HCT116 (cell line): Measurements from ENCODE around the gene TP63. TPM values are rescaled to one million over a fixed set of nuclear protein-coding genes. Genes with fewer than 3 reads are reported as not detected.

ENCODE experiments used
- ATAC-seq: fragments of 200-7000 bp; cut with Tn5 transposase; 2 replicates; pipeline ENCODE4 v1.9.1; 2020; ENCODE audit warnings: mild to moderate bottlenecking, moderate library complexity
- BruUV-seq: library from RNA; stranded (reverse); fragments of 400-500 nt; replicated peaks from 2 replicates; lab custom pipeline; 2021; lab: Mats Ljungman, UMichigan
- CTCF ChIA-PET: fragments of 300-600 bp; sonication (Branson Sonifier 250); formaldehyde crosslinking; loops from one replicate; lab custom pipeline; 2021; ENCODE audit warnings: antibody characterized with exemption; lab: Charles Lee
- POLR2A ChIA-PET: fragments of 300-600, 350-600 bp; sonication (Branson Sonifier 250); formaldehyde crosslinking; loops from one replicate; lab custom pipeline; 2021; ENCODE audit warnings: antibody characterized with exemption; lab: Charles Lee
- RAD21 ChIA-PET, 2 experiments: fragments of 300-600 bp; sonication (Branson Sonifier 250); formaldehyde crosslinking; loops; one replicate each; lab custom pipeline; 2023; ENCODE audit warnings: low total read pairs in 2 of 2; ENCODE audit not compliant: uncharacterized antibody in 2 of 2, unreplicated experiment in 2 of 2, low non-redundant PET in 1 of 2; lab: Charles Lee
- DNase-seq: peaks from one replicate; pipeline ENCODE4 v3.0.0-alpha.2; 2010; ENCODE audit warnings: low read depth, low spot score
- H2AFZ ChIP-seq: fragments of 200-600 bp; shearing (Covaris generic), sonication (generic); 2 replicates; pipeline ENCODE4 v1.6.1; 2017; ENCODE audit warnings: low read depth, mixed run types, mixed read lengths, antibody characterized with exemption, low read length; ENCODE audit not compliant: poor library complexity, severe bottlenecking
- H3K27ac ChIP-seq: 2 replicates; pipeline ENCODE4 v1.5.1; 2012; ENCODE audit warnings: low read depth, low read length
- H3K27me3 ChIP-seq: fragments of 200-600 bp; sonication (generic); 2 replicates; pipeline ENCODE4 v1.6.1; 2016; ENCODE audit warnings: mixed run types, low read length, mixed read lengths; ENCODE audit not compliant: insufficient read depth
- H3K36me3 ChIP-seq, 2 experiments: fragments of 200-500 bp in 1 of 2; fragments of 200-600 bp in 1 of 2; sonication (Bioruptor generic) in 1 of 2; sonication (generic) in 1 of 2; 2 replicates each; pipeline versions ENCODE4 v1.5.1 to v1.6.1; 2014 to 2016; ENCODE audit warnings: low read length in 2 of 2, inconsistent platforms in 1 of 2, mixed read lengths in 1 of 2, mixed run types in 1 of 2; ENCODE audit not compliant: insufficient read depth in 2 of 2, control insufficient read depth in 1 of 2
- H3K4me1 ChIP-seq, 2 experiments: fragments of 200-600 bp in 1 of 2; sonication (generic) in 1 of 2; 2 replicates each; pipeline versions ENCODE4 v1.5.1 to v1.6.1; 2012 to 2017; ENCODE audit warnings: low read length in 2 of 2, inconsistent platforms in 1 of 2, mild to moderate bottlenecking in 1 of 2, mixed read lengths in 1 of 2, mixed run types in 1 of 2, moderate library complexity in 1 of 2; ENCODE audit not compliant: insufficient read depth in 2 of 2, control insufficient read depth in 1 of 2
- H3K4me2 ChIP-seq: fragments of 200-600 bp; sonication (generic); 2 replicates; pipeline ENCODE4 v1.6.1; 2017; ENCODE audit warnings: mixed run types, low read length, mixed read lengths
- H3K4me3 ChIP-seq, 2 experiments: fragments of 200-600 bp in 1 of 2; sonication (generic) in 1 of 2; replicated peaks in 1 of 2; 2 replicates each; pipeline ENCODE4 v1.5.1; 2011 to 2016; ENCODE audit warnings: low read length in 2 of 2, control low read depth in 1 of 2, low read depth in 1 of 2, mild to moderate bottlenecking in 1 of 2, mixed read lengths in 1 of 2, mixed run types in 1 of 2
- H3K79me2 ChIP-seq: fragments of 200-600 bp; sonication (generic); 2 replicates; pipeline ENCODE4 v1.6.1; 2017; ENCODE audit warnings: mild to moderate bottlenecking, mixed run types, low read length, moderate library complexity, mixed read lengths; ENCODE audit not compliant: insufficient read depth
- H3K9ac ChIP-seq: fragments of 200-600 bp; sonication (generic); 2 replicates; pipeline ENCODE4 v1.6.1; 2016; ENCODE audit warnings: low read length, mixed read lengths
- H3K9me2 ChIP-seq: fragments of 200-600 bp; sonication (generic), shearing (Covaris generic); 2 replicates; pipeline ENCODE4 v1.6.1; 2017; ENCODE audit warnings: mixed run types, mild to moderate bottlenecking, moderate library complexity; ENCODE audit not compliant: insufficient read depth
- H3K9me3 ChIP-seq, 2 experiments: fragments of 200-500 bp in 1 of 2; fragments of 200-600 bp in 1 of 2; sonication (Bioruptor generic) in 1 of 2; sonication (generic) in 1 of 2; 2 replicates each; pipeline ENCODE4 v1.6.1; 2014 to 2017; ENCODE audit warnings: low read length in 2 of 2, mixed read lengths in 2 of 2, inconsistent platforms in 1 of 2, low read depth in 1 of 2, mild to moderate bottlenecking in 1 of 2, mixed run types in 1 of 2, moderate library complexity in 1 of 2; ENCODE audit not compliant: control insufficient read depth in 1 of 2, insufficient read depth in 1 of 2
- H4K20me1 ChIP-seq: fragments of 200-600 bp; sonication (generic), shearing (Covaris generic); 2 replicates; pipeline ENCODE4 v1.6.1; 2017; ENCODE audit warnings: mixed run types, mild to moderate bottlenecking, moderate library complexity; ENCODE audit not compliant: insufficient read depth
- CEBPB ChIP-seq: IDR thresholded peaks from 2 replicates; pipeline ENCODE4 v1.6.1; 2012; ENCODE audit warnings: low read depth
- EZH2 ChIP-seq: fragments of 200-600 bp; sonication (generic); IDR thresholded peaks from 2 replicates; pipeline ENCODE4 v1.6.1; 2017; ENCODE audit warnings: antibody characterized with exemption, mixed run types
- FOSL1 ChIP-seq: IDR thresholded peaks from 2 replicates; pipeline ENCODE4 v1.6.1; 2012; ENCODE audit warnings: low read depth
- JUND ChIP-seq: IDR thresholded peaks from 2 replicates; pipeline ENCODE4 v1.6.1; 2012
- POLR2A ChIP-seq: IDR thresholded peaks from 2 replicates; pipeline ENCODE4 v1.7.0; 2011; ENCODE audit warnings: borderline replicate concordance; ENCODE audit not compliant: insufficient read depth, insufficient read length; ENCODE audit errors: extremely low read depth
- POLR2AphosphoS5 ChIP-seq: IDR thresholded peaks from 2 replicates; pipeline ENCODE4 v1.6.1; 2011; ENCODE audit warnings: mild to moderate bottlenecking, low read depth, low read length, moderate library complexity
- RAD21 ChIP-seq: IDR thresholded peaks from 2 replicates; pipeline ENCODE4 v1.6.1; 2012; ENCODE audit warnings: low read depth, mild to moderate bottlenecking
- SRF ChIP-seq: IDR thresholded peaks from 2 replicates; pipeline ENCODE4 v1.6.1; 2012; ENCODE audit warnings: low read depth
- TCF7L2 ChIP-seq: IDR thresholded peaks from 2 replicates; pipeline ENCODE4 v1.7.0; 2011; ENCODE audit warnings: borderline replicate concordance, inconsistent platforms; ENCODE audit not compliant: insufficient read depth, insufficient read length; ENCODE audit errors: extremely low read depth
- YY1 ChIP-seq: IDR thresholded peaks from 2 replicates; pipeline ENCODE4 v1.6.1; 2011; ENCODE audit warnings: low read length, low read depth, moderate library complexity, mild to moderate bottlenecking; ENCODE audit not compliant: insufficient replicate concordance; ENCODE audit errors: extremely low read depth
- ZFX ChIP-seq: fragments of 450-650 bp; IDR thresholded peaks from 2 replicates; pipeline ENCODE4 v1.6.1; 2017
- ZNF274 ChIP-seq: fragments of 200-500 bp; sonication (Bioruptor generic); IDR thresholded peaks from 2 replicates; pipeline ENCODE4 v1.6.1; 2014; ENCODE audit warnings: mild to moderate bottlenecking, low read depth, low read length, inconsistent platforms
- intact Hi-C: fragments of 100-400 bp; cut with micrococcal nuclease; formaldehyde crosslinking; loops from 2 replicates; pipeline ENCODE4 v1.10.0; 2022
- total RNA-seq: library from RNA; stranded (reverse); gene quantifications from one replicate; pipeline ENCODE4 v1.2.1, GENCODE V29; 2021; ENCODE audit not compliant: unreplicated experiment
- TF ChIP-seq, protein P1 (sequence below), 3 experiments: fragments of 200-600 bp in 1 of 3; sonication (generic) in 1 of 3; IDR thresholded peaks in 2 of 3; conservative IDR thresholded peaks in 1 of 3; 2 replicates each; pipeline ENCODE4 v1.5.1; 2012 to 2017; ENCODE audit warnings: low read depth in 2 of 3, low read length in 2 of 3, antibody characterized with exemption in 1 of 3, borderline replicate concordance in 1 of 3, control low read depth in 1 of 3, mild to moderate bottlenecking in 1 of 3, mixed read lengths in 1 of 3, mixed run types in 1 of 3, moderate library complexity in 1 of 3; ENCODE audit not compliant: insufficient read depth in 1 of 3
- TF ChIP-seq, protein P2 (sequence below): IDR thresholded peaks from 2 replicates; pipeline ENCODE4 v1.6.1; 2011; ENCODE audit warnings: mild to moderate bottlenecking, low read length, moderate library complexity; ENCODE audit not compliant: insufficient replicate concordance; ENCODE audit errors: extremely low read depth

TP63 gene
- total RNA-seq, 1 experiment from 2014 or later, result not detected

DNA sequence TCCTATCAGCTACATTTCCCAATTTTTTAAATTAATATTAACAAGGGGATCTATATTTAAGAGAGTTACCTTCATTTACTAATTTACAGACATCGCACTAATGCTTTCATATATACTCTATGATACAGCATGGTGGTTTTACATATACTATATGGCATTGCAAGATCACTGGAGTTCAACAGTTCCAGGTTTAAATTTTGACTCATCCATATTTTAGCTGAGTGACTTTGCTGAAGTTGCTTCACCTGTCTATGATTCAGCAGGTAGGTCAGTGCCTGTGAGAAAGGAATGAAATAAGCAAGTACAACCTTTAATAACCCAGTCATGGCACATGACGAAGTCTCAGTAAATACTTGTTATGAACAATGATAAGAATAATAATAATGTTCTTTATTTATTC lies 278.4 kb downstream of the TP63 start:
- H2AFZ ChIP-seq, result no peak overlapping the region
- no peaks in the 10 kb centered on the region for H3K79me2 ChIP-seq
- H3K9me3 ChIP-seq, result no peaks in the 10 kb centered on the region
- no peak overlapping the region for H3K4me2 ChIP-seq
- ChIA-PET POLR2A (no interaction called here), RAD21 (no interaction called here), CTCF (interaction anchor here (0.6 kb wide), 1 partner anchor 38 kb away, joined by 3 read pairs; no protein-coding TSS in a partner anchor)
- H3K4me1 ChIP-seq, result peaks cover 0 to 20% of the 10 kb centered on the region in 2 experiments; a peak in 2 of 4 replicates
- no peak for TF ChIP-seq TCF7L2
- TF ChIP-seq FOSL1, result 0 out of 2 replicates have a peak, but pooled peaks have one; percentile 19
- TF ChIP-seq JUND, result 0 out of 2 replicates have a peak, but pooled peaks have one; percentile 29
- TF ChIP-seq ZFX, result no peak
- TF ChIP-seq CEBPB, result peak; percentile 51; the same call in 1 of the 2 replicates
- BruUV-seq, result no TSS peak
- H3K27ac ChIP-seq, result no peak overlapping the region
- H3K27me3 ChIP-seq, result no peaks in the 10 kb centered on the region
- intact Hi-C loops, result no loop called here
- H4K20me1 ChIP-seq, result no peaks in the 10 kb centered on the region
- ATAC-seq (no peak), DNase-seq (no peak)
- no peak overlapping the region for H3K9ac ChIP-seq
- no peaks in the 10 kb centered on the region for H3K9me2 ChIP-seq
- no peak overlapping the region for H3K4me3 ChIP-seq
- no peaks in the 10 kb centered on the region for H3K36me3 ChIP-seq

DNA sequence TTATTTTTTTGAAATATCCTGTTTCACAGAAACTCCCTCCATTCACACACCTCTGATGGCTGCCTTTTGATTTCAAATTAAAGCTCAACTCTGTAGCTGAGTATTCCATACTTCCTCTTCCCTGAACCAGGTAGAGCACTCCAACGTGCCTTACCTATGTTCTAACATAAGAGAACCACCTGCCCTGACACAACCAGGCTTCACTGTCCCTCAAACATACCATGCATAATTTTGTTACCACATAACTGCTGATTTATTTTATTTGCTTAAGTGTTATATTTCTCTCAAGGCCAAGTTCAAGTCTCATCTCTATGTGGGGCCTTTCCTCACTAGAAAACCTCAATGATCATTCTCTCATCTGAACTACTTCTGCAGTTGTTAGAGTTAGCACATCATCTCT lies 279.8 kb downstream of the TP63 start:
- no peak for DNase-seq
- Histone ChIP-seq H3K9me2 (no peaks in the 10 kb centered on the region), H3K27ac (no peak overlapping the region), H3K9me3 (no peaks in the 10 kb centered on the region), H3K27me3 (no peaks in the 10 kb centered on the region), H3K9ac (no peak overlapping the region), H2AFZ (no peak overlapping the region), H3K36me3 (no peaks in the 10 kb centered on the region), H3K79me2 (no peaks in the 10 kb centered on the region), H4K20me1 (no peaks in the 10 kb centered on the region), H3K4me1 (peaks cover 0 to 29% of the 10 kb centered on the region in 2 experiments; a peak in 2 of 4 replicates), H3K4me3 (no peak overlapping the region), H3K4me2 (no peak overlapping the region)
- ChIA-PET CTCF (no interaction called here), RAD21 (no interaction called here), POLR2A (no interaction called here)
- BruUV-seq, result no TSS peak
- intact Hi-C loops, result no loop called here
- ATAC-seq, result no peak
- TF ChIP-seq, protein P1, sequence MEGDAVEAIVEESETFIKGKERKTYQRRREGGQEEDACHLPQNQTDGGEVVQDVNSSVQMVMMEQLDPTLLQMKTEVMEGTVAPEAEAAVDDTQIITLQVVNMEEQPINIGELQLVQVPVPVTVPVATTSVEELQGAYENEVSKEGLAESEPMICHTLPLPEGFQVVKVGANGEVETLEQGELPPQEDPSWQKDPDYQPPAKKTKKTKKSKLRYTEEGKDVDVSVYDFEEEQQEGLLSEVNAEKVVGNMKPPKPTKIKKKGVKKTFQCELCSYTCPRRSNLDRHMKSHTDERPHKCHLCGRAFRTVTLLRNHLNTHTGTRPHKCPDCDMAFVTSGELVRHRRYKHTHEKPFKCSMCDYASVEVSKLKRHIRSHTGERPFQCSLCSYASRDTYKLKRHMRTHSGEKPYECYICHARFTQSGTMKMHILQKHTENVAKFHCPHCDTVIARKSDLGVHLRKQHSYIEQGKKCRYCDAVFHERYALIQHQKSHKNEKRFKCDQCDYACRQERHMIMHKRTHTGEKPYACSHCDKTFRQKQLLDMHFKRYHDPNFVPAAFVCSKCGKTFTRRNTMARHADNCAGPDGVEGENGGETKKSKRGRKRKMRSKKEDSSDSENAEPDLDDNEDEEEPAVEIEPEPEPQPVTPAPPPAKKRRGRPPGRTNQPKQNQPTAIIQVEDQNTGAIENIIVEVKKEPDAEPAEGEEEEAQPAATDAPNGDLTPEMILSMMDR (IDR thresholded peaks at IDR 0.05 in 2 of 3, conservative IDR thresholded peaks at IDR 0.05 in 1 of 3; ENCODE audit: borderline replicate concordance in 1 of 3, insufficient read depth in 1 of 3, low read depth in 2 of 3, low read length in 2 of 3), result no peak
- TF ChIP-seq SRF (no peak), YY1 (no peak), POLR2A (no peak), EZH2 (no peak), TCF7L2 (no peak), POLR2AphosphoS5 (no peak), RAD21 (no peak), JUND (no peak), CEBPB (no peak), ZFX (no peak), ZNF274 (no peak)
- TF ChIP-seq, protein P2, sequence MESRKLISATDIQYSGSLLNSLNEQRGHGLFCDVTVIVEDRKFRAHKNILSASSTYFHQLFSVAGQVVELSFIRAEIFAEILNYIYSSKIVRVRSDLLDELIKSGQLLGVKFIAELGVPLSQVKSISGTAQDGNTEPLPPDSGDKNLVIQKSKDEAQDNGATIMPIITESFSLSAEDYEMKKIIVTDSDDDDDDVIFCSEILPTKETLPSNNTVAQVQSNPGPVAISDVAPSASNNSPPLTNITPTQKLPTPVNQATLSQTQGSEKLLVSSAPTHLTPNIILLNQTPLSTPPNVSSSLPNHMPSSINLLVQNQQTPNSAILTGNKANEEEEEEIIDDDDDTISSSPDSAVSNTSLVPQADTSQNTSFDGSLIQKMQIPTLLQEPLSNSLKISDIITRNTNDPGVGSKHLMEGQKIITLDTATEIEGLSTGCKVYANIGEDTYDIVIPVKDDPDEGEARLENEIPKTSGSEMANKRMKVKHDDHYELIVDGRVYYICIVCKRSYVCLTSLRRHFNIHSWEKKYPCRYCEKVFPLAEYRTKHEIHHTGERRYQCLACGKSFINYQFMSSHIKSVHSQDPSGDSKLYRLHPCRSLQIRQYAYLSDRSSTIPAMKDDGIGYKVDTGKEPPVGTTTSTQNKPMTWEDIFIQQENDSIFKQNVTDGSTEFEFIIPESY, result no peak
